ENCODE results near the gene CORO2B.

Gene CORO2B

GRCh38 chr15:68699124-68699880 lies 120.5 kb downstream of the CORO2B start:
- DNase-seq (ENCODE audit: low read depth, low spot score), result no peak

- DNase-seq (ENCODE audit: low read depth, low spot score), result no peak
Measured at GRCh38 chr15:68699881-68700454, 121.2 kb downstream of the CORO2B start.

- no peak for DNase-seq (ENCODE audit: low read depth, low spot score)
Measured at GRCh38 chr15:68700455-68701123, 121.8 kb downstream of the CORO2B start.

- no peak for DNase-seq (ENCODE audit: low read depth, low spot score)
Measured at GRCh38 chr15:68701886-68702285, 123.1 kb downstream of the CORO2B start.

- DNase-seq (ENCODE audit: low read depth, low spot score), result no peak
Measured at GRCh38 chr15:68704496-68705021, 125.8 kb downstream of the CORO2B start.

- DNase-seq (ENCODE audit: low read depth, low spot score), result no peak
Measured at GRCh38 chr15:68706256-68706655, 127.5 kb downstream of the CORO2B start.

GRCh38 chr15:68706931-68707330 lies 128.1 kb downstream of the CORO2B start:
- no peak for DNase-seq (ENCODE audit: low read depth, low spot score)

- no peak for DNase-seq (ENCODE audit: low read depth, low spot score)
Measured at GRCh38 chr15:68707386-68707785, 128.6 kb downstream of the CORO2B start.

GRCh38 chr15:68709876-68710275 lies 131.1 kb downstream of the CORO2B start:
- no peak for DNase-seq (ENCODE audit: low read depth, low spot score)

GRCh38 chr15:68710536-68710935 lies 131.7 kb downstream of the CORO2B start:
- no peak for DNase-seq (ENCODE audit: low read depth, low spot score)

- no peak for DNase-seq (ENCODE audit: low read depth, low spot score)
Measured at GRCh38 chr15:68711406-68711805, 132.6 kb downstream of the CORO2B start.

- DNase-seq (ENCODE audit: low read depth, low spot score), result no peak
Measured at GRCh38 chr15:68712886-68713285, 134.1 kb downstream of the CORO2B start.

GRCh38 chr15:68713874-68714273 lies 135.1 kb downstream of the CORO2B start:
- DNase-seq (ENCODE audit: low read depth, low spot score), result no peak

- DNase-seq (ENCODE audit: low read depth, low spot score), result no peak
Measured at GRCh38 chr15:68715111-68715510, 136.3 kb downstream of the CORO2B start.

GRCh38 chr15:68717951-68718350 lies 139.2 kb downstream of the CORO2B start:
- no peak for DNase-seq (ENCODE audit: low read depth, low spot score)

- no peak for DNase-seq (ENCODE audit: low read depth, low spot score)
Measured at GRCh38 chr15:68718468-68718867, 139.7 kb downstream of the CORO2B start.

- no peak for DNase-seq (ENCODE audit: low read depth, low spot score)
Measured at GRCh38 chr15:68719051-68719450, 140.3 kb downstream of the CORO2B start.

GRCh38 chr15:68719672-68720071 lies 140.9 kb downstream of the CORO2B start:
- DNase-seq (ENCODE audit: low read depth, low spot score), result no peak

- no peak for DNase-seq (ENCODE audit: low read depth, low spot score)
Measured at GRCh38 chr15:68721886-68722285, 143.1 kb downstream of the CORO2B start.

GRCh38 chr15:68725736-68726135 lies 146.9 kb downstream of the CORO2B start:
- DNase-seq (ENCODE audit: low read depth, low spot score), result no peak

- no peak for DNase-seq (ENCODE audit: low read depth, low spot score)
Measured at GRCh38 chr15:68726246-68726645, 147.5 kb downstream of the CORO2B start.

GRCh38 chr15:68729789-68730411 lies 151.1 kb downstream of the CORO2B start:
- no peak for DNase-seq (ENCODE audit: low read depth, low spot score)
